Lung (tissue), 12 donors: ENCODE results near the gene ENPP1. TPM values are rescaled to one million over a fixed set of nuclear protein-coding genes. Genes with fewer than 3 reads are reported as not detected.

Experiments
- ATAC-seq: fragments of 200-7000 bp; cut with Tn5 transposase; one replicate; pipeline ENCODE4 v1.9.1; 2020; ENCODE audit warnings: moderate number of reproducible peaks; ENCODE audit not compliant: insufficient read depth, low FRiP score
- DNase-seq, 3 donors: peaks; one replicate each; pipeline ENCODE4 v3.0.0-alpha.2; 2013 to 2017
- H3K27ac ChIP-seq, 2 donors: one replicate each; pipeline ENCODE4 v1.5.1; 2013; ENCODE audit warnings: mild to moderate bottlenecking in 2 of 2, moderate library complexity in 2 of 2, control low read depth in 1 of 2, inconsistent platforms in 1 of 2, low read depth in 1 of 2, low read length in 1 of 2
- H3K27me3 ChIP-seq, 3 donors: one replicate each; pipeline ENCODE4 v1.5.1; 2013; ENCODE audit warnings: low read length in 2 of 3; ENCODE audit not compliant: control insufficient read depth in 3 of 3, insufficient read depth in 3 of 3
- H3K36me3 ChIP-seq, 4 donors: one replicate each; pipeline ENCODE4 v1.5.1; 2013; ENCODE audit warnings: low read length in 4 of 4, mild to moderate bottlenecking in 1 of 4, moderate library complexity in 1 of 4; ENCODE audit not compliant: control insufficient read depth in 4 of 4, insufficient read depth in 4 of 4
- H3K4me1 ChIP-seq, 5 donors: one replicate each; pipeline ENCODE4 v1.5.1; 2013; ENCODE audit warnings: low read length in 5 of 5, mild to moderate bottlenecking in 2 of 5, moderate library complexity in 1 of 5; ENCODE audit not compliant: control insufficient read depth in 5 of 5, insufficient read depth in 5 of 5
- H3K4me3 ChIP-seq: one replicate; pipeline ENCODE4 v1.5.1; 2013; ENCODE audit warnings: mild to moderate bottlenecking, control low read depth, moderate library complexity
- H3K9ac ChIP-seq, 2 donors: one replicate each; pipeline ENCODE4 v1.5.1; 2013; ENCODE audit warnings: low read length in 2 of 2, control low read depth in 1 of 2; ENCODE audit not compliant: insufficient read depth in 1 of 2
- H3K9me3 ChIP-seq, 4 donors: one replicate each; pipeline ENCODE4 v1.5.1; 2013; ENCODE audit warnings: low read length in 3 of 4, mild to moderate bottlenecking in 1 of 4, moderate library complexity in 1 of 4; ENCODE audit not compliant: control insufficient read depth in 4 of 4, insufficient read depth in 3 of 4
- WGBS, 2 donors: extraction: QIAGEN DNeasy Blood & Tissue Kit; methylation state at CpG; one replicate each; pipeline ENCODE4 v1.1.7; 2013; 5-methylcytosine and 5-hydroxymethylcytosine counted together
- polyA plus RNA-seq, 2 donors: library from polyadenylated mRNA; stranded (reverse); fragments of 200-250 nt; gene quantifications; one replicate each; pipeline ENCODE4 v1.2.1, GENCODE V29; 2013
- total RNA-seq, 2 donors: library from RNA; depleted of rRNA in 1 of 2; stranded (reverse); fragments of >200 nt in 1 of 2; gene quantifications; one replicate each; pipeline ENCODE4 v1.2.1, GENCODE V29; 2014 to 2021
- TF ChIP-seq, protein P1 (sequence below): IDR thresholded peaks from 2 replicates; pipeline ENCODE4 v1.5.1; 2012; ENCODE audit warnings: mild to moderate bottlenecking; ENCODE audit errors: control extremely low read depth, extremely low read depth
- donor health status: control.
- donor health status: control.
- donor health status: Bipolar disorder and iron deficiency.
- donor health status: healthy.
- donor health status: DM: yes; HTN: yes; CAD: no.

Gene ENPP1
- total and polyA plus RNA-seq, 4 donors = 0.21 to 7.3 (median 0.82) TPM

DNA sequence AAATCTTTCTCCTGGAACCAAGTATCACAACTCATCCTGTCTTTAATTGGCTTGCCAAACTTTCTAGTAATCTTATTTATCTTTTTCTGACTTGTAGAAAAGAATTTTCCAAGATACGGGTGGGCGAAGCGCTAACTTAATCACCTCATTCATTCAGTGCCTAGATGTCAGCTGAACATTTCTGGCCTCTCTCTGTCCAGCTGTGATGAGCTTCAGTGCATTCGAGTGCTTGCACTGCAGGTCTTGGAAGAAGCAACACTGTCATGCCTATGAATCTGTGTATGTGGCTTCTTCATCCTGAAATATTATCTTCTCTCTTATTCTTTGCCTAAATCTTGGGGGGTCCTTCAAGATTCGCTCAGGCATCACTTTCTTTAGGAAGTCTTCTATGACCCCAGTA lies 16.3 kb upstream of the ENPP1 start:
- 72 to 91% methylated on average over 5 of the region's 5 CpGs for WGBS, 2 donors
- H3K27ac ChIP-seq = no peak overlapping the region
- no peak for ATAC-seq
- H3K9ac ChIP-seq = no peak overlapping the region
- H3K27me3 ChIP-seq = no peaks in the 10 kb centered on the region
- H3K9me3 ChIP-seq = no peaks in the 10 kb centered on the region
- H3K36me3 ChIP-seq = no peaks in the 10 kb centered on the region
- peaks cover 0 to 2% (median 0%) of the 10 kb centered on the region in 5 donors for H3K4me1 ChIP-seq
- no peak for DNase-seq
- H3K4me3 ChIP-seq = no peak overlapping the region
- TF ChIP-seq, protein P1, sequence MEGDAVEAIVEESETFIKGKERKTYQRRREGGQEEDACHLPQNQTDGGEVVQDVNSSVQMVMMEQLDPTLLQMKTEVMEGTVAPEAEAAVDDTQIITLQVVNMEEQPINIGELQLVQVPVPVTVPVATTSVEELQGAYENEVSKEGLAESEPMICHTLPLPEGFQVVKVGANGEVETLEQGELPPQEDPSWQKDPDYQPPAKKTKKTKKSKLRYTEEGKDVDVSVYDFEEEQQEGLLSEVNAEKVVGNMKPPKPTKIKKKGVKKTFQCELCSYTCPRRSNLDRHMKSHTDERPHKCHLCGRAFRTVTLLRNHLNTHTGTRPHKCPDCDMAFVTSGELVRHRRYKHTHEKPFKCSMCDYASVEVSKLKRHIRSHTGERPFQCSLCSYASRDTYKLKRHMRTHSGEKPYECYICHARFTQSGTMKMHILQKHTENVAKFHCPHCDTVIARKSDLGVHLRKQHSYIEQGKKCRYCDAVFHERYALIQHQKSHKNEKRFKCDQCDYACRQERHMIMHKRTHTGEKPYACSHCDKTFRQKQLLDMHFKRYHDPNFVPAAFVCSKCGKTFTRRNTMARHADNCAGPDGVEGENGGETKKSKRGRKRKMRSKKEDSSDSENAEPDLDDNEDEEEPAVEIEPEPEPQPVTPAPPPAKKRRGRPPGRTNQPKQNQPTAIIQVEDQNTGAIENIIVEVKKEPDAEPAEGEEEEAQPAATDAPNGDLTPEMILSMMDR = no peak

DNA sequence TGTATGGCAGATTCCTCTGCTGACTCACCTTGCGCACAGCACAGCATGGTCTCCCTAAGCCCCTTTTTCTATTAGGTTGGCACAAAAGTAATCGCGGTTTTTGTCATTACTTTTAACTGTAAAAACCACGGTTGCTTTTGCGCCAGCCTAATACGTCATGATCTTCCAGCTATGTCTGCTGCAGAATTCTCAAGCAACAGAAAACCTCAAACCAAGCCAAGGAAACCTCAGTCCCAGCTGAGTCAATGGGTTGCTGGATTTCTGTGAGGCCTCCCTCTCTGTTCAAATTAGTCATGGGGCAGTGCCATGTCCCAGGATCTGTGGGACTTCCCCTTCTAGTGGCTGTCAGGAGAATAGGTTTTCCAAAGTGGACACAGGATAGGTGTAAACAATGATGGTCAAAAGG lies 15.7 kb upstream of the ENPP1 start:
- Histone ChIP-seq H3K9me3 (no peaks in the 10 kb centered on the region), H3K4me3 (no peak overlapping the region), H3K4me1 (peaks cover 0 to 2% (median 0%) of the 10 kb centered on the region in 5 donors), H3K27ac (no peak overlapping the region), H3K27me3 (no peaks in the 10 kb centered on the region), H3K36me3 (no peaks in the 10 kb centered on the region), H3K9ac (no peak overlapping the region)
- ATAC-seq = no peak
- DNase-seq = no peak
- TF ChIP-seq, protein P1 = no peak
- 85 to 88% methylated on average over 6 of the region's 6 CpGs for WGBS, 2 donors

DNA sequence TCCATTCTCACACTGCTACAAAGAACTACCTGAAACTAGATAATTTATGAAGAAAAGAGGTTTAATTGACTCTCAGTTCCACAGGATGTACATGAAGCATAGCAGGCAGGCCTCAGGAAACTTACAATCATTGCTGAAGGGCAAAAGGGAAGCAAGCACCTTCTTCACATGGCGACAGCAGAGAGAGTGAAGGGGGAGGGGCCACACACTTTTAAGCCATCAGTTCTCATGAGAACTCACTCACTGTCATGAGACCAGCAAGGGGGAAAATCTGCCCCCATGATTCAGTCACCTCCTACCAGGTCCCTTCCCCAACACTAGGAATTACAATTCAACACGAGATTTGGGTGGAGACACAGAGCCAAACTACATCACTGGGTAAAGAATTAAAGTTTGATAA lies 12.5 kb upstream of the ENPP1 start:
- TF ChIP-seq, protein P1 = no peak
- H3K4me1 ChIP-seq = no peaks in the 10 kb centered on the region
- H3K27me3 ChIP-seq = no peaks in the 10 kb centered on the region
- no peaks in the 10 kb centered on the region for H3K36me3 ChIP-seq
- 78 to 79% methylated on average over 2 of the region's 2 CpGs for WGBS, 2 donors
- ATAC-seq = no peak
- no peaks in the 10 kb centered on the region for H3K9me3 ChIP-seq
- no peak overlapping the region for H3K27ac ChIP-seq
- no peak overlapping the region for H3K9ac ChIP-seq
- H3K4me3 ChIP-seq = no peak overlapping the region
- no peak for DNase-seq

DNA sequence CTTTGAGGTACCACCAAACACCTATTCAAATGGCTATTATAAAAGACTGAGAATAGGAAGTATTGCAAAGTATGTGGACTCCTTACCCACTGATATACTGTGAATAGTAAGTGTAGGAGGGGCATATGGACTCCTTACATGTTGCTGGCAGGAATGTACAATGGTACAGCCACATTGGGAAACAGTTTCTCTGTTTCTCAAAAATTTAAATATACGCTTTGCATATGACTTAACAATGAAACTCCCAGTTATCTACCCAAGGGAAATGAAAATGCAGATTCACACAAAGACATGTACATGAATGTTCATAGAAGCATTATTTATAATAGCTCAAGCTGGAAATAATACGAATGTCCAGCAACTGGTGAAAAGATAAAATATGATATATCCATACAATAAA lies 5.5 kb upstream of the ENPP1 start:
- Histone ChIP-seq H3K9me3 (no peaks in the 10 kb centered on the region), H3K27ac (no peak overlapping the region), H3K4me3 (no peak overlapping the region), H3K4me1 (peaks cover 0 to 4% (median 3%) of the 10 kb centered on the region in 5 donors), H3K27me3 (peaks cover 0 to 11% (median 6%) of the 10 kb centered on the region in 3 donors), H3K9ac (no peak overlapping the region), H3K36me3 (no peaks in the 10 kb centered on the region)
- TF ChIP-seq, protein P1 = no peak
- ATAC-seq = no peak
- DNase-seq = no peak
- 89 to 92% methylated on average over 2 of the region's 2 CpGs for WGBS, 2 donors
